Ovary (tissue), 9 donors: ENCODE results near the gene DNAJC16. TPM values are rescaled to one million over a fixed set of nuclear protein-coding genes. Genes with fewer than 3 reads are reported as not detected.

ENCODE experiments used
- DNase-seq, 5 donors: peaks; one replicate each; pipeline ENCODE4 v3.0.0-alpha.2; 2019 to 2020
- H3K27ac ChIP-seq, 2 donors: fragments of 200-600 bp; one replicate each; pipeline versions ENCODE4 v1.5.1 to v1.8.0; 2019 to 2022
- H3K27me3 ChIP-seq: fragments of 200-600 bp; one replicate; pipeline ENCODE4 v1.8.0; 2022
- H3K36me3 ChIP-seq: fragments of 200-600 bp; sonication (generic); one replicate; pipeline ENCODE4 v1.5.1; 2019
- H3K4me1 ChIP-seq: one replicate; pipeline ENCODE4 v1.8.1; 2013; ENCODE audit warnings: mild to moderate bottlenecking, moderate library complexity; ENCODE audit not compliant: insufficient read depth
- H3K4me3 ChIP-seq: fragments of 200-600 bp; sonication (generic); one replicate; pipeline ENCODE4 v1.5.1; 2017
- H3K9me3 ChIP-seq, 2 donors: fragments of 200-600 bp in 1 of 2; sonication (generic) in 1 of 2; one replicate each; pipeline versions ENCODE4 v1.5.1 to v1.8.1; 2013 to 2019; ENCODE audit warnings: mild to moderate bottlenecking in 1 of 2, moderate library complexity in 1 of 2
- EP300 ChIP-seq: sonication (generic); formaldehyde crosslinking; IDR thresholded peaks from one replicate; pipeline ENCODE4 v1.6.1; 2017; ENCODE audit warnings: antibody characterized with exemption
- POLR2A ChIP-seq: fragments of 450-650 bp; IDR thresholded peaks from one replicate; pipeline ENCODE4 v1.6.1; 2017; ENCODE audit warnings: antibody characterized with exemption, mild to moderate bottlenecking, moderate library complexity
- WGBS, 3 donors: extraction: QIAGEN DNeasy Blood & Tissue Kit in 1 of 3; methylation state at CpG; one replicate each; pipeline versions ENCODE4 v1.1.5 to v1.1.7; 2013 to 2017; 5-methylcytosine and 5-hydroxymethylcytosine counted together
- intact Hi-C, 4 donors: fragments of 100-400 bp; cut with DNase I; formaldehyde crosslinking; loops; one replicate each; pipeline versions ENCODE4 v1.11.0 to v1.15.1; 2022 to 2023
- polyA plus RNA-seq, 2 donors: library from polyadenylated mRNA; stranded (reverse); fragments of 200-250 nt in 1 of 2; fragments of 350-450 nt in 1 of 2; fragmentation: Illumina TruSeq in 1 of 2; extraction: RNeasy Lipid Tissue Mini Kit (QIAGEN cat#74804) in 1 of 2; gene quantifications; one replicate each; pipeline ENCODE4 v1.2.3, GENCODE V29; 2013 to 2014
- total RNA-seq, 7 donors: library from RNA; depleted of rRNA in 2 of 7; stranded (reverse); fragments of >200 nt in 2 of 7; fragmentation: NEBNext Ultra II Directional in 3 of 7; extraction: Animal tissue kit (Norgen Biotek cat#: 25700) in 3 of 7; gene quantifications; one replicate each; pipeline versions ENCODE4 v1.1.0 to v1.2.4, GENCODE V29; 2016 to 2023
- TF ChIP-seq, protein P1 (sequence below), 3 donors: fragments of 450-650 bp in 2 of 3; fragments of 200-600 bp in 1 of 3; IDR thresholded peaks; one replicate each; pipeline versions ENCODE4 v1.5.1 to v1.8.0; 2016 to 2022; ENCODE audit warnings: antibody characterized with exemption in 3 of 3, mild to moderate bottlenecking in 1 of 3
- donor health status: DM: no; HTN: no; CAD: no; lungs with moderate emphysema.
- donor health status: DM: no; HTN: no; CAD: no.
- donor health status: Bipolar disorder and iron deficiency.
- donor health status: DM: yes; HTN: yes; CAD: no.
- donor health status: DM: no; HTN: no; CAD: no.
- donor health status: DM: yes; HTN: yes; CAD: no.

The DNAJC16 gene
- total and polyA plus RNA-seq, 9 donors, result 4.7 to 33.3 (median 17.6) TPM

DNA sequence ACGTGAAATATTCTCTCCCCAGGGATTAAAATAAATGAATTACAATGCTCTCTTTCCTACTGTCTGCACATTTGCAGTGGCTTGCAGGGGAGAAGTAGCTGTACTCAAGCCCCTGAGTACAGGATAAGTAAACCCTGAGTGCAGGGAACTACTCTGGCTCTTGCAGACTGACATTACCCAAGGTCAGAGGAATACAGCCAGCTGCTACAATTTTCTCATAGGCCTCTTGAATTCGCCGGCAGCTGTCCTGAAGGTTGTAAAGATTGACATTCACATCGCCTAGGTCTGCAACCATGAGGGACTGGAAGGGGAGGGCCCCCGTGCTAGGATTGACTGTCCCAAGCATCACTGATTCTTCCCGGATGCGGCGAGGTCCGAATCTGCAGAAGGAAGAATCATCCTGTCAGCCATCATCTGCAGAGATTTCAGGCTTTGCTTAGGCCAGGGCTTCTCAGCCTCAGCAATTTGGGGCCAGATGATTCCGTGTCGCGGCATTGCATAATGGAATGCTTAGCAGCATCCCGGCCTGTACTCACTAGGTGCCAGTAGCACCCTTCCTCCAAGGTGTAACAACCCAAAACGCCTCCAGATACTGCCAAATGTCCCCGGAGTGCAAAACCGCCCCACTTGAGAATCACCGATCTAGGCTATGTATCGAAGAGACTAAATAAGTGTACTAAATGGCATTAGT lies 56.5 kb downstream of the DNAJC16 start:
- Histone ChIP-seq H3K27ac (no peak overlapping the region), H3K36me3 (no peaks in the 10 kb centered on the region), H3K4me3 (no peak overlapping the region), H3K4me1 (peaks cover 2% of the 10 kb centered on the region), H3K9me3 (no peaks in the 10 kb centered on the region), H3K27me3 (no peaks in the 10 kb centered on the region)
- WGBS, 3 donors, result 78 to 94% (median 89%) methylated on average over 18 of the region's 18 CpGs
- intact Hi-C loops, result no loop called here
- no peak for DNase-seq
- no peak for TF ChIP-seq EP300
- no peak for TF ChIP-seq POLR2A
- TF ChIP-seq, protein P1, sequence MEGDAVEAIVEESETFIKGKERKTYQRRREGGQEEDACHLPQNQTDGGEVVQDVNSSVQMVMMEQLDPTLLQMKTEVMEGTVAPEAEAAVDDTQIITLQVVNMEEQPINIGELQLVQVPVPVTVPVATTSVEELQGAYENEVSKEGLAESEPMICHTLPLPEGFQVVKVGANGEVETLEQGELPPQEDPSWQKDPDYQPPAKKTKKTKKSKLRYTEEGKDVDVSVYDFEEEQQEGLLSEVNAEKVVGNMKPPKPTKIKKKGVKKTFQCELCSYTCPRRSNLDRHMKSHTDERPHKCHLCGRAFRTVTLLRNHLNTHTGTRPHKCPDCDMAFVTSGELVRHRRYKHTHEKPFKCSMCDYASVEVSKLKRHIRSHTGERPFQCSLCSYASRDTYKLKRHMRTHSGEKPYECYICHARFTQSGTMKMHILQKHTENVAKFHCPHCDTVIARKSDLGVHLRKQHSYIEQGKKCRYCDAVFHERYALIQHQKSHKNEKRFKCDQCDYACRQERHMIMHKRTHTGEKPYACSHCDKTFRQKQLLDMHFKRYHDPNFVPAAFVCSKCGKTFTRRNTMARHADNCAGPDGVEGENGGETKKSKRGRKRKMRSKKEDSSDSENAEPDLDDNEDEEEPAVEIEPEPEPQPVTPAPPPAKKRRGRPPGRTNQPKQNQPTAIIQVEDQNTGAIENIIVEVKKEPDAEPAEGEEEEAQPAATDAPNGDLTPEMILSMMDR (IDR thresholded peaks at IDR 0.05), result no peak

GRCh38 chr1:15584489-15585363 lies 58.1 kb downstream of the DNAJC16 start, which contains the start of gene AGMAT:
TSS of gene AGMAT (minus strand) at chr1:15585051. CDS start at chr1:15584967, 84 bp downstream.
- Histone ChIP-seq H3K4me3 (peak within 1 kb of the TSS; percentile 48), H3K27me3 (no peaks in the 10 kb centered on the region), H3K9me3 (no peaks in the 10 kb centered on the region), H3K27ac (no peak within 1 kb of the TSS), H3K36me3 (no peaks in the 10 kb centered on the region), H3K4me1 (peaks cover 2% of the 10 kb centered on the region)
- 2 to 8% (median 4%) methylated on average over 16 to 68 of the region's 68 CpGs for WGBS, 3 donors
- intact Hi-C loops, result no loop called here
- peak in 3 of 5 donors; percentile 29 to 66 (median 47) for DNase-seq
- TF ChIP-seq EP300 (no peak), POLR2A (no peak)
- TF ChIP-seq, protein P1 (IDR thresholded peaks at IDR 0.05), result no peak

DNA sequence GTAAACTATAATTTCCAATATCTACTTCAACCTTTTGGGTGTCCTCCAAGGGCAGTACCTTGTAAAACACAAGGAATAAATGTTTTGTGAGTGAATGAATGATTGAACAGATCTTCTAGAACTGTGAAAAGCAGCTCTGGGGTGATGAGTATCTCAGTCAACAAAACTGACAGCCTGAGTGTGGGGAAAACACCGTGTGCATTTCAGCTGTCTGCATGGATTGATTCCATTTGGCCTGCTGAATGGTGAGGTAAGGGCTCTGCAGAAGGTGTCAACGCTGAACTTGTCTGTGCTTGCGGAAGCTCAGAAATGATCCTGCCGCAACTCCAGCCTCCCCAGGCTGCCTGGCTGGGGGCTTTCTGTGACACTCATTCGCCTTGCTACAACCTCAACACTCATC lies 65.6 kb downstream of the DNAJC16 start:
- Histone ChIP-seq H3K4me3 (no peak overlapping the region), H3K27ac (no peak overlapping the region), H3K4me1 (peaks cover 1% of the 10 kb centered on the region), H3K36me3 (no peaks in the 10 kb centered on the region), H3K9me3 (no peaks in the 10 kb centered on the region), H3K27me3 (no peaks in the 10 kb centered on the region)
- WGBS, 3 donors, result 74 to 77% (median 75%) methylated on average over 5 of the region's 5 CpGs
- TF ChIP-seq, protein P1 (IDR thresholded peaks at IDR 0.05), result no peak
- TF ChIP-seq POLR2A, result no peak
- TF ChIP-seq EP300, result no peak
- intact Hi-C loops, result loop anchor here in 3 of 4 donors (10.0 kb wide), 2 partner anchors 143 to 153 kb away; partner anchors contain the start of genes SLC25A34 (in 2 of the 3) and TMEM82 (in 1 of the 3)
- no peak for DNase-seq

- Histone ChIP-seq H3K9me3 (no peaks in the 10 kb centered on the region), H3K4me1 (peaks cover 2% of the 10 kb centered on the region), H3K27ac (no peak overlapping the region), H3K27me3 (no peaks in the 10 kb centered on the region), H3K4me3 (no peak overlapping the region), H3K36me3 (no peaks in the 10 kb centered on the region)
- 72 to 80% (median 80%) methylated on average over 5 of the region's 5 CpGs for WGBS, 3 donors
- DNase-seq, result no peak
- TF ChIP-seq EP300 (no peak), POLR2A (no peak)
- TF ChIP-seq, protein P1 (IDR thresholded peaks at IDR 0.05), result no peak
- intact Hi-C loops, result loop anchor here in 3 of 4 donors (10.0 kb wide), 2 partner anchors 139 to 149 kb away; partner anchors contain the start of genes SLC25A34 (in 2 of the 3) and TMEM82 (in 1 of the 3)
Measured at GRCh38 chr1:15595809-15596617, 69.4 kb downstream of the DNAJC16 start.
